GM18951 (cell line): ENCODE data around the gene UVSSA.
"Not testable (repeated sequence)": the region's sequence is repeated elsewhere in the genome, so short reads cannot be mapped to it uniquely, and the experiment has no call there.

Experiments used
- POLR2A ChIP-seq: IDR thresholded peaks from 4 replicates; pipeline ENCODE4 v1.6.1; 2011; ENCODE audit warnings: mild to moderate bottlenecking; ENCODE audit not compliant: insufficient read length, insufficient read depth; ENCODE audit errors: extremely low read depth
- in situ Hi-C: fragments of 300-500 bp; cut with MboI; formaldehyde crosslinking; loops from one replicate; pipeline ENCODE4 v1.12.0; 2022; ENCODE audit warnings: low sequenced_read_pairs, mixed read lengths, inconsistent platforms; ENCODE audit not compliant: unreplicated experiment

The UVSSA gene

DNA sequence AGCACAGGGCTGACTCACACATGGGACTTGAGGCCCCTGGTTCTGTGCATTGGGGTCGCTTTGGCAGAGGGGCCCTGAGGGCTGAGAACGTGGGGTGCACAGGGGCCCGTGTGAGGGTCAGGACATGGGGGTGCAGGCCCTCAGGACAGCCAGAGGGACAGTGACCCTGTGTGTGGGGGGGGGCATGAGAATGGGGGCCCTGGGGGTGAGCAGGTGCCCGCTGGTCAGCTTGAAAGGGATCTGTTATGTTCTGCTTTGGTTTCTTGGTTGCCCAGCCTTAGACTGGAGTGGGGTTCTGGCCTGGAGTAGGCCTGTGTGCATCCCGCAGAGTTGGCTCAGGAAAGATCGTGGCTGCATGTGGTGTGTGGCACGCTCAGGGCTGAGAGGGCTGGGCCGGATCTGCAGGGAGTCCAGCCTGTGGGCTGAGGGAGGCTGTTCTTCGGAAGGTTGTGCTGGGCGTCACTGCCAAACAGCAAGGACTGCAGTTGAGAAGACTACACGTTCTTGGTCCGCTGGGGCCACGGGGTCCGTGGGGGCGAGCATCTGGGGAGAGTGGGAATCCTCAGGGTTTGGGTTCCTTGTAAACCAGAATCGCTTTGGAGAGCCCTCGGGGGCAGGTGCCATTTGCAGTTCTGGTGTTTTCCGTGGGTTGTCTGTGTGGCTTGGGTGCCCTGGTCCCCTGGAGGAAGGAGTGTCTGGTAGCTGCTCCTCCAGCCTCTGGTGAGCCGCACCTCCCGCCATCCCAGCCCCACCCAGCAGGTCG, 15.2 kb upstream of the UVSSA start:
- no peak for TF ChIP-seq POLR2A
- in situ Hi-C loops = no loop called here

- no peak for TF ChIP-seq POLR2A
- in situ Hi-C loops = no loop called here
Observed at GRCh38 chr4:1332686-1333085, 14.3 kb upstream of the UVSSA start.

DNA sequence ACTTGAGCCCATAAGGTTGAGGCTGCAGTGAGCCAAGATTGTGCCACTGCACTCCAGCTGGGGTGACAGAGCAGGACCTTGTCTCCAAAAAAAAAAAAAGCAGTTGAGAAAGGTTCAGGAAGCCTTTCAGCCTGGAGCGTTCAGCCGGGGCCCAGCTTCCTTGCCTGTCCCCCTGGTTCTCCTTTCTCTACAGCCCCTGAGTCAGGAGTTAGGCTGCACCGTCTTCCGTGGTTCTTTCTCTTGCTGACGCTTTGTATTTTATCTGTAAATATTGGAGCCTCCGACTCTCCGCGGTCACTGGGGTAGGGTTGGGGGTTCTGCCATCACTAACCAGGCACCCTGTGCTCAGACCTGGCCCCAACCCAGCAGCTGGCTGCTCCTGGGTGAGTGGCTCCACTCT, 13.8 kb upstream of the UVSSA start:
- no peak for TF ChIP-seq POLR2A
- in situ Hi-C loops = no loop called here

DNA sequence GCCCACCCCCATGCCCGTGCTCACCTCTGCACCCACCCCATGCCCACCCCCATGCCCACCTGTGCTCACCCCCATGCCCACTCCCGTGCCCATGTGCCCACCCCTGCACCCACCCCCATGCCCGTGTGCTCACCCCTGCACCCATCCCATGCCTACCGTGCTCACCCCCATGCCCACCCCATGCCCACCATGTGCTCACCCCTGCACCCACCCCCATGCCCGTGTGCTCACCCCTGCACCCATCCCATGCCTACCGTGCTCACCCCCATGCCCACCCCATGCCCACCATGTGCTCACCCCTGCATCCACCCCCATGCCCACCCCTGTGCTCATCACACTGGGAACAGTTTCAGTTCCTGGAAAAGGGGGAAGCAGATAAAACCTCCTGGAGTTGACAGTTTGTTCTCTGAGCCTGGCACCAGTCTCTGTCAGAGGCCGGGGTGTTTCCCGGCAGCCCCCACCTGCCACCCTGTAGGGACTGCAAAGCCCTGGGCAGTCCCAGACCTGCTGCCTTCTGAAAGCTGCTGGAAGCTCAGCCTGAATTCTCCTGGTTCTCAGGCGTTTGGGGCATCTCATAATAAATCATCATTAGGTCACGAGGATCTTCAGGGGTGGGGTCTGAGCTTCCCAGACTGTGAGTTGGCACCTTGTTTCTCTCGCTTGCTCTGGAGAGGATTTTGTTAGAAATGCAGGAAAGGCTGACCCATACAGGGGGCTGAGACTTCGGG, 13.0 kb upstream of the UVSSA start:
- in situ Hi-C loops = not testable (repeated sequence)

GRCh38 chr4:1334579-1334895, 12.5 kb upstream of the UVSSA start:
- in situ Hi-C loops = no loop called here
- TF ChIP-seq POLR2A = no peak

DNA sequence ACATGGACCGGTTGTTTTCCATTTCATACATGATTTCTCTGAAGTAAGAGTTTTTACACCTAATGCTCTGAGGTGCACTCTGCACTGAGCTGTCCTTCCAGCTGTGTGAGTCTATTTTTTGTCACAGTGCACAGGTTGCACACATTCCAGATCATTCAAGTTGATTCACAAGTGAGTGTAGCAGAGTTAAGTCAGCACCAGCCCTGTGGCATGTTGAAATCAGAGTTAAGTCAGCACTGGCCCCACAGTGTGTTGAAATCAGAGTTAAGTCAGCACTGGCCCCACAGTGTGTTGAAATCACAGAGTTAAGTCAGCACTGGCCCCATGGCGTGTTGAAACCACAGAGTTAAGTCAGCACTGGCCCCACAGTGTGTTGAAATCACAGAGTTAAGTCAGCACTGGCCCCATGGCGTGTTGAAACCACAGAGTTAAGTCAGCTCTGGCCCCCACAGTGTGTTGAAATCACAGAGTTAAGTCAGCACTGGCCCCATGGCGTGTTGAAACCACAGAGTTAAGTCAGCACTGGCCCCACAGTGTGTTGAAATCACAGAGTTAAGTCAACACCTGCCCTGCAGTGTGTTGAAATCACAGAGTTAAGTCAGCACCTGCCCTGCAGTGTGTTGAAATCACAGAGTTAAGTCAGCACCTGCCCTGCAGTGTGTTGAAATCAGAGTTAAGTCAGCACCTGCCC, 11.7 kb upstream of the UVSSA start:
- in situ Hi-C loops = not testable (repeated sequence)

- no peak for TF ChIP-seq POLR2A
- in situ Hi-C loops = no loop called here
Observed at GRCh38 chr4:1336088-1336491, 10.9 kb upstream of the UVSSA start.

GRCh38 chr4:1337376-1337831, 9.6 kb upstream of the UVSSA start:
- no peak for TF ChIP-seq POLR2A
- in situ Hi-C loops = no loop called here

GRCh38 chr4:1337951-1338751, 8.9 kb upstream of the UVSSA start:
- no peak for TF ChIP-seq POLR2A
- in situ Hi-C loops = no loop called here

DNA sequence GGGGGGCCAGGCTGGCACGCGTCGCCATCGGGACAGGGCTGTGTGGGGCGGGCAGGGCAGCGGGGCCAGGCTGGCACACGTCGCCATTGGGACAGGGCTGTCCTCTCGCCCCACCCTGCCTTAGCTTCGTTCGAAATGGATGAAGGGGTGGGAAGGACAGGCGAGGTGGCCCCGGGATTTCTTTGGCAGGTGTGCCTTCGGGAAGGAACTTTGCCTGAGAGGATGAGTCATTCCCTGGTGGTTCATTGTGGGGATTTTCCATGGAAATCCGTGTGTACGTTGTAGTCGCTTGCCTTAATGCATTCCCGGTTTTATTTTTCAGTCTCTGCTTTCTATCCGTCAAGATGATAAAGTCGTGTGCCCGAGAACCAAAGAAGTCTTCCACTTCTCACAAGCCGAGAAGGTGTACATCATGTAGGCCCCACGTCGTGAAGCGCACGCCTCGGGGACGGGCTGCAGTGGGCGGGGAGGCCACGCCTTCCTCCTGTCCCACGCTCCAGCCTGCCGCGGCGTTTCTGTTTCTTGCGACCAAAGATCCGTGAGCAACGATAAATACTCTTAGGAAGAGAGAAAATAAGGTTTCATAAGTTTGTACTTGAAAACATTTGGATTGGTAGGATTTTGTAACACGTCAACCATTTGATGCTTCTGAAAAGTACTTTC, 8.1 kb upstream of the UVSSA start:
- no peak for TF ChIP-seq POLR2A
- in situ Hi-C loops = no loop called here

DNA sequence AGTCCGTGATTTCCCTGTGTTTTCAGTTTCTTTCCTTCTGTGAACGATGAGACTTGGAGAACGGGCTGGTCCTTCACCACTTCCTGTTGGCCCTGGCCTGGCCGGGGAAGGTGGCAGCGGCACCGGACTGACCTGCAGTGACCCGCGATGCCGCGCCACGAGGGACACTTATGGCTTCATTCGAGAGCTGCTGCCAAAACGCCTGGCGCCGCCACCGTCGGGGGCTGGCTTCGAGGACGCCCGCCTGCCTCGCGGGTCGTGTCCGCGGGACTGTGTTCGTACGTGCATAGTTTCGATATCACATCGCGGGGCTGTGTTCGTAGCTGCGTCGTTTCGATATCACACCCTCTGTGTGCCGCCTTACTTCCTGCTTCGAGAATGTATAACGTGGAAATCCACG, 7.5 kb upstream of the UVSSA start:
- in situ Hi-C loops = no loop called here

DNA sequence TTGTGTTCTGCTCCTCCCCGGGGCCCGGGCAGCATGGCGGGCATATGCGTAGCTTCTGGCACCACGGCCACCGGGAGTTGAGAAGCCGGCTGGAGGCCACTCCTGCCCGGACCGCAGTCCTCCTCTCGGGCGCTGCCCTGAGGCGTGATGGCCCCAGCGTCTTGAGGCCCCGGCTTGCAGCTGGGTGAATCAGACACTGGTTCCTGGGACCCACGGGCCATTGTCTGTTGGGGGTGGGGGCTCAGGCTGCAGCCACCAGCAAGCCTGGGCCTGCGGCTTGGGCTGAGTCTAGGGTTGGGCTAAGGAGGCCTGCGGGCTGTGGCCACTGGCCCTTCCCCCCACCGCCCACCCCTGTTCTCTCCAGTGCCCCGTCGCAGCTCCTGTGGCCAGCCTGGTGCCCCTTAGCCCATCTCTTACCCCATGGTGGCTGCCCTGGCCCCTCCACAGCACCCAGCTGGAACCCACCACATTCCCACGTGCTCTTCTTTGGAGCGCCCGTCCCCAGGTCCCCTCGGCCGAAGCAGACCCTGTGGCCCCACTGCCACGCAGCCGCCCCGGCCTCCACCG, 6.7 kb upstream of the UVSSA start:
- TF ChIP-seq POLR2A = no peak
- in situ Hi-C loops = no loop called here

More for the DNA sequence above, 7.5 kb upstream of the UVSSA start:
- TF ChIP-seq POLR2A = no peak

- TF ChIP-seq POLR2A = no peak
- in situ Hi-C loops = no loop called here
Observed at GRCh38 chr4:1340861-1341260, 6.1 kb upstream of the UVSSA start.

DNA sequence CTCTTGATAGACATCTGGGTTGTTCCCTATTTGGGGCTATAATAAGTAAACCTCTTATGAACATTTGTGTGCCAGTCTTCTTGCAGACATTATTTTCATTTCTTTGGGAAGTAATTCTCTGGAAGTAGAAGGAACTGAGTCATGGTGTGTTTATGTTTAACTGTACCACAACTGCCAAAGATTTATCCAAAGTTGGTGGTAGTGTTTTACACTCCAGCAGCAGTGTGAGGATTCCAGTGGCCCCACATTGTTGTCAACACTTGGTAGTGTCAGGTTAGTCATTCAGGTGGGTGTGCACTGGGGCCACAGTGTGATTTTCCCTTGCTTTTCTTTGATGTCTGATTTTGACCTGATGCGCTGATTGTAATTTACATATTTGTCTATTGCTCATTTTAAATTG, 5.0 kb upstream of the UVSSA start:
- in situ Hi-C loops = no loop called here
- TF ChIP-seq POLR2A = no peak
